AML-193 (cell line): ENCODE results near the gene NRXN3.
A peak's percentile ranks its signal among the peaks of the same experiment; 100 is the strongest.

Source experiments
- DNase-seq, 2 experiments: peaks; one replicate each; lab custom pipeline; 2025; lab: John Stamatoyannopoulos, UW

The NRXN3 gene

GRCh38 chr14:78823035-78823434, 652.9 kb downstream of the NRXN3 start:
- no peak for DNase-seq

GRCh38 chr14:78823516-78823915, 653.3 kb downstream of the NRXN3 start:
- no peak for DNase-seq

GRCh38 chr14:78829274-78829673, 659.1 kb downstream of the NRXN3 start:
- DNase-seq: no peak

- DNase-seq: no peak
Observed at GRCh38 chr14:78834766-78835451, 664.7 kb downstream of the NRXN3 start.

GRCh38 chr14:78835909-78836308, 665.7 kb downstream of the NRXN3 start:
- no peak for DNase-seq

- peak; percentile 57 to 79 for DNase-seq
Observed at GRCh38 chr14:78836777-78837176, 666.6 kb downstream of the NRXN3 start.

- no peak for DNase-seq
Observed at GRCh38 chr14:78838959-78839358, 668.8 kb downstream of the NRXN3 start.

GRCh38 chr14:78840898-78841297, 670.7 kb downstream of the NRXN3 start:
- DNase-seq: no peak

- no peak for DNase-seq
Observed at GRCh38 chr14:78847801-78848200, 677.6 kb downstream of the NRXN3 start.

GRCh38 chr14:78848234-78848820, 678.2 kb downstream of the NRXN3 start:
- peak; percentile 7 to 9 for DNase-seq

GRCh38 chr14:78849952-78850351, 679.8 kb downstream of the NRXN3 start:
- no peak for DNase-seq

- no peak for DNase-seq
Observed at GRCh38 chr14:78851189-78851588, 681.0 kb downstream of the NRXN3 start.

GRCh38 chr14:78852040-78852439, 681.9 kb downstream of the NRXN3 start:
- no peak for DNase-seq

- DNase-seq: no peak
Observed at GRCh38 chr14:78857974-78858373, 687.8 kb downstream of the NRXN3 start.

- DNase-seq: peak in 1 of 2 experiments; percentile 1
Observed at GRCh38 chr14:78863143-78863542, 693.0 kb downstream of the NRXN3 start.

GRCh38 chr14:78872837-78873236, 702.7 kb downstream of the NRXN3 start:
- DNase-seq: no peak

- DNase-seq: no peak
Observed at GRCh38 chr14:78873581-78873980, 703.4 kb downstream of the NRXN3 start.

- no peak for DNase-seq
Observed at GRCh38 chr14:78875049-78875448, 704.9 kb downstream of the NRXN3 start.

- DNase-seq: no peak
Observed at GRCh38 chr14:78885884-78886283, 715.7 kb downstream of the NRXN3 start.

- DNase-seq: no peak
Observed at GRCh38 chr14:78897443-78897842, 727.3 kb downstream of the NRXN3 start.

GRCh38 chr14:78902010-78902623, 731.9 kb downstream of the NRXN3 start:
- DNase-seq: peak; percentile 0 to 5

- no peak for DNase-seq
Observed at GRCh38 chr14:78904094-78904493, 733.9 kb downstream of the NRXN3 start.

GRCh38 chr14:78917462-78917861, 747.3 kb downstream of the NRXN3 start:
- DNase-seq: no peak
